ENCODE measurements around the gene APOB.

- TF ChIP-seq CTCF (conservative IDR thresholded peaks at IDR 0.05 in 1 of 2, IDR thresholded peaks at IDR 0.05 in 1 of 2; ENCODE audit: extremely low read depth in 1 of 2, insufficient read depth in 1 of 2, low read depth in 1 of 2, low read length in 2 of 2) (no peak), EZH2 (IDR thresholded peaks at IDR 0.05; ENCODE audit: borderline replicate concordance, low read length) (no peak)
Observed at GRCh38 chr2:21034156-21034971, 9.5 kb downstream of the APOB start.
